ENCODE data around the gene MRPS16. TPM values are rescaled to one million over a fixed set of nuclear protein-coding genes. Genes with fewer than 3 reads are reported as not detected.

The MRPS16 gene
- polyA plus RNA-seq, 1 donor from 2014 or later: 80.6 TPM

DNA sequence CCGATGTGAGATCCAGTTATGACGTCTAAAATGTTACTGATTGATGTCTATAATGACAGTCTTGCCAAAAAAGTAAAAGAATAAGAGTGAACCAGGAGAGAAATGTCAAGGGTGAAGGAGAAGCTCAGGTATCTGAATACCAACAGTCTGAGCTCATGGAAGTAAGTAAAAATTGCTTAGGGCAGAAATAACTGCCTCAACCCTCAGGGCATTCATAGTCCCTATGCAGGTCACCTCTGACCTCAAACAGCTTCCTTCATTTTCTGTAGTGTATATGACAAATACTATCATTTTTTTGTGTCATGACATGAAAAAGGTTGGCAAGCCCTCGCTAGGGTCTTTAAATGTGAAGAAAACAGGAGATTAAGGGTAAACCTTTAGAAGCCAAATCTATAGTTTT, 41.0 kb upstream of the MRPS16 start:
- TF ChIP-seq POLR2AphosphoS5 (IDR thresholded peaks at IDR 0.05) (no peak), RAD21 (conservative IDR thresholded peaks at IDR 0.05) (no peak), SMC3 (conservative IDR thresholded peaks at IDR 0.05; ENCODE audit: poor library complexity) (no peak), TAF1 (IDR thresholded peaks at IDR 0.05; ENCODE audit: low read depth) (no peak), MXI1 (conservative IDR thresholded peaks at IDR 0.05; ENCODE audit: poor library complexity, severe bottlenecking) (no peak)
- TF ChIP-seq, protein P1, sequence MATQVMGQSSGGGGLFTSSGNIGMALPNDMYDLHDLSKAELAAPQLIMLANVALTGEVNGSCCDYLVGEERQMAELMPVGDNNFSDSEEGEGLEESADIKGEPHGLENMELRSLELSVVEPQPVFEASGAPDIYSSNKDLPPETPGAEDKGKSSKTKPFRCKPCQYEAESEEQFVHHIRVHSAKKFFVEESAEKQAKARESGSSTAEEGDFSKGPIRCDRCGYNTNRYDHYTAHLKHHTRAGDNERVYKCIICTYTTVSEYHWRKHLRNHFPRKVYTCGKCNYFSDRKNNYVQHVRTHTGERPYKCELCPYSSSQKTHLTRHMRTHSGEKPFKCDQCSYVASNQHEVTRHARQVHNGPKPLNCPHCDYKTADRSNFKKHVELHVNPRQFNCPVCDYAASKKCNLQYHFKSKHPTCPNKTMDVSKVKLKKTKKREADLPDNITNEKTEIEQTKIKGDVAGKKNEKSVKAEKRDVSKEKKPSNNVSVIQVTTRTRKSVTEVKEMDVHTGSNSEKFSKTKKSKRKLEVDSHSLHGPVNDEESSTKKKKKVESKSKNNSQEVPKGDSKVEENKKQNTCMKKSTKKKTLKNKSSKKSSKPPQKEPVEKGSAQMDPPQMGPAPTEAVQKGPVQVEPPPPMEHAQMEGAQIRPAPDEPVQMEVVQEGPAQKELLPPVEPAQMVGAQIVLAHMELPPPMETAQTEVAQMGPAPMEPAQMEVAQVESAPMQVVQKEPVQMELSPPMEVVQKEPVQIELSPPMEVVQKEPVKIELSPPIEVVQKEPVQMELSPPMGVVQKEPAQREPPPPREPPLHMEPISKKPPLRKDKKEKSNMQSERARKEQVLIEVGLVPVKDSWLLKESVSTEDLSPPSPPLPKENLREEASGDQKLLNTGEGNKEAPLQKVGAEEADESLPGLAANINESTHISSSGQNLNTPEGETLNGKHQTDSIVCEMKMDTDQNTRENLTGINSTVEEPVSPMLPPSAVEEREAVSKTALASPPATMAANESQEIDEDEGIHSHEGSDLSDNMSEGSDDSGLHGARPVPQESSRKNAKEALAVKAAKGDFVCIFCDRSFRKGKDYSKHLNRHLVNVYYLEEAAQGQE (IDR thresholded peaks at IDR 0.05; ENCODE audit: borderline replicate concordance): no peak
- TF ChIP-seq, protein P2, sequence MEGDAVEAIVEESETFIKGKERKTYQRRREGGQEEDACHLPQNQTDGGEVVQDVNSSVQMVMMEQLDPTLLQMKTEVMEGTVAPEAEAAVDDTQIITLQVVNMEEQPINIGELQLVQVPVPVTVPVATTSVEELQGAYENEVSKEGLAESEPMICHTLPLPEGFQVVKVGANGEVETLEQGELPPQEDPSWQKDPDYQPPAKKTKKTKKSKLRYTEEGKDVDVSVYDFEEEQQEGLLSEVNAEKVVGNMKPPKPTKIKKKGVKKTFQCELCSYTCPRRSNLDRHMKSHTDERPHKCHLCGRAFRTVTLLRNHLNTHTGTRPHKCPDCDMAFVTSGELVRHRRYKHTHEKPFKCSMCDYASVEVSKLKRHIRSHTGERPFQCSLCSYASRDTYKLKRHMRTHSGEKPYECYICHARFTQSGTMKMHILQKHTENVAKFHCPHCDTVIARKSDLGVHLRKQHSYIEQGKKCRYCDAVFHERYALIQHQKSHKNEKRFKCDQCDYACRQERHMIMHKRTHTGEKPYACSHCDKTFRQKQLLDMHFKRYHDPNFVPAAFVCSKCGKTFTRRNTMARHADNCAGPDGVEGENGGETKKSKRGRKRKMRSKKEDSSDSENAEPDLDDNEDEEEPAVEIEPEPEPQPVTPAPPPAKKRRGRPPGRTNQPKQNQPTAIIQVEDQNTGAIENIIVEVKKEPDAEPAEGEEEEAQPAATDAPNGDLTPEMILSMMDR (IDR thresholded peaks at IDR 0.05; ENCODE audit: poor library complexity, severe bottlenecking): no peak
- no peak overlapping the region for H3K27ac ChIP-seq (ENCODE audit: low read length)
- no peaks in the 10 kb centered on the region for H3K27me3 ChIP-seq (ENCODE audit: insufficient read depth, low read depth, low read length)
- no peak overlapping the region for H3K9ac ChIP-seq (ENCODE audit: low read length)
- H4K20me1 ChIP-seq (ENCODE audit: insufficient read depth): no peaks in the 10 kb centered on the region
- H3K4me3 ChIP-seq (ENCODE audit: low read length): no peak overlapping the region
- no peak overlapping the region for H2AFZ ChIP-seq (ENCODE audit: low read depth, low read length)
- no peak overlapping the region for H3K4me2 ChIP-seq (ENCODE audit: low read length)
- no peaks in the 10 kb centered on the region for H3K36me3 ChIP-seq (ENCODE audit: insufficient read depth, low read length)
- no peaks in the 10 kb centered on the region for H3F3A ChIP-seq (ENCODE audit: insufficient read depth, low read length, poor library complexity, severe bottlenecking)
- no peaks in the 10 kb centered on the region for H3K9me3 ChIP-seq (ENCODE audit: low read length)
- H3K79me2 ChIP-seq (replicated peaks; ENCODE audit: insufficient read depth, low read length): no peaks in the 10 kb centered on the region
- no peaks in the 10 kb centered on the region for H3K9me2 ChIP-seq (ENCODE audit: insufficient read depth, low read length)

DNA sequence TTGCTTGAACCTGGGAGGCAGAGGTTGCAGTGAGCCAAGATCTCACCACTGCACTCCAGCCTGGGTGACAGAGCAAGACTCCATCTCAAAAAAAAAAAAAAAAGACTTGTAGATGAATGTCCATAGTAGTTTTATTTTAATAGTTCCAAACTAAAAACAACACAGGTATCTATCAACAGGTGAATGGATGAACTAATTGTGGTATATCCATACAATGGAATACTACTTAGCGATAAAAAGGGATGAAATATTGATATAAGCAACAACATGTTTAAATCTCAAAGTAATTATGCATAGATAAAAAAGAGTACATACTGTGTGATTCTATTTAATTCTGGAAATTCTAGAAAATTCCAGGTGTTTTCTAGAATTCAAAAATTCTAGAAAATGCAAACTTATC, 37.5 kb upstream of the MRPS16 start:
- Histone ChIP-seq H3K9ac (ENCODE audit: low read length) (no peak overlapping the region), H3F3A (ENCODE audit: insufficient read depth, low read length, poor library complexity, severe bottlenecking) (no peaks in the 10 kb centered on the region), H3K79me2 (replicated peaks; ENCODE audit: insufficient read depth, low read length) (no peaks in the 10 kb centered on the region), H3K27me3 (ENCODE audit: insufficient read depth, low read depth, low read length) (no peaks in the 10 kb centered on the region), H2AFZ (ENCODE audit: low read depth, low read length) (no peak overlapping the region), H3K4me3 (ENCODE audit: low read length) (no peak overlapping the region), H3K9me3 (ENCODE audit: low read length) (no peaks in the 10 kb centered on the region), H4K20me1 (ENCODE audit: insufficient read depth) (no peaks in the 10 kb centered on the region), H3K27ac (ENCODE audit: low read length) (no peak overlapping the region), H3K36me3 (ENCODE audit: insufficient read depth, low read length) (no peaks in the 10 kb centered on the region), H3K4me2 (ENCODE audit: low read length) (no peak overlapping the region), H3K9me2 (ENCODE audit: insufficient read depth, low read length) (no peaks in the 10 kb centered on the region)
- TF ChIP-seq, protein P2 (IDR thresholded peaks at IDR 0.05; ENCODE audit: poor library complexity, severe bottlenecking): no peak
- TF ChIP-seq, protein P1 (IDR thresholded peaks at IDR 0.05; ENCODE audit: borderline replicate concordance): no peak
- no peak for TF ChIP-seq EZH2 (IDR thresholded peaks at IDR 0.05; ENCODE audit: borderline replicate concordance, insufficient read depth, low read length, poor library complexity, severe bottlenecking)
